ENCODE data around the gene HTRA3. TPM values are rescaled to one million over a fixed set of nuclear protein-coding genes. Genes with fewer than 3 reads are reported as not detected.

HTRA3 gene
- total RNA-seq, 1 experiment from 2014 or later: 116 TPM

- DNase-seq (ENCODE audit: low read depth): no peak
These were observed 86.5 kb downstream of the HTRA3 start for GRCh38 chr4:8355864-8356565.

Other genes starting within 250 kb of the HTRA3 start
- 1.7 and 2.6 TPM in 2 replicates for gene ABLIM2, start 110.9 kb upstream of the HTRA3 start, total RNA-seq (2014; rRNA removed)
- 5.0 and 6.5 TPM in 2 replicates for gene SH3TC1, start 70.5 kb upstream of the HTRA3 start, total RNA-seq (2014; rRNA removed)
- 24.2 and 27.3 TPM in 2 replicates for gene ACOX3, start 171.0 kb downstream of the HTRA3 start, total RNA-seq (2014; rRNA removed)
- gene TRMT44, start 171.0 kb downstream of the HTRA3 start, total RNA-seq (2014; rRNA removed): 12.6 and 14.9 TPM in 2 replicates

Measured in LHCN-M2 (cell line).